ENCODE data around the gene DENND1A.
"Not testable (repeated sequence)": the region's sequence is repeated elsewhere in the genome, so short reads cannot be mapped to it uniquely, and the experiment has no call there.

DENND1A gene

DNA sequence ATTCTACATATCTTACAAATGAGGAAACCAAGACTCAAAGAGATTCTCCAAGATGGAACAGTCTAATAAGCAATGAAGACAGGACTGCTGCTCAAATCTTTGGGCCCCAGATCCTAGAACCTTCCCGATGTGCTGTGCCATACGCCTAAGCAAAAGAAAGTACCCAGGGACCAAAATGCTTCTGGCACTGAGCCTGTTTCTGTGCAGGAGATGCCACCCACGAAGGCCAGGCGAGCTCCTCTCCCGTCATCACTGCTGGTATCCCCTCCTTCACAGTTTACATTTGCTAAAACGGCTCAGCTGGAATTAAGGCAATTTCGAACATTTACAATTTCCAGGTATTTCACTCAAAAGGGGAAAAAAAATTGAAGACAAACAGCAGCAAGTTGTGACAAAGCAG is 277.5 kb downstream of the DENND1A start:
- ATAC-seq (no peak), DNase-seq (no peak)

DNA sequence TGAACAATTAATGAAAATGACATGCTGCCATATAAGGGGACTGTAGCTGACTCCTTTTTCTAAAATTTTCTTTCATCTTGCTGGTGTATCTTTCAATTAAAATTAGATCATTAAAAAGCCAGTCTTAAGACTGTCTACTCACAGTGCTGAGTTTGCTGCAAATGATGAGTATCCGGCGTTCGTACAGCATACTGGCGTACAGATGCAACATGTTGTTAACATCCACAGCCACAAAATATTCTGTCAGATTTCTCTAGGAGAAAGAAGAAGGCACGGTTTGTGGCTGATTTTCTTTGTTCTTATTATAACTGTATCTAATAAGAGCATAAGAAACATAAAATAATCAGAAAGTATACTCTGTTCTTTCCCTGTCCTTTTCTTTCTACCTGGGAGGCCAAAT is 278.1 kb downstream of the DENND1A start:
- no peak for ATAC-seq
- no peak for DNase-seq

DNA sequence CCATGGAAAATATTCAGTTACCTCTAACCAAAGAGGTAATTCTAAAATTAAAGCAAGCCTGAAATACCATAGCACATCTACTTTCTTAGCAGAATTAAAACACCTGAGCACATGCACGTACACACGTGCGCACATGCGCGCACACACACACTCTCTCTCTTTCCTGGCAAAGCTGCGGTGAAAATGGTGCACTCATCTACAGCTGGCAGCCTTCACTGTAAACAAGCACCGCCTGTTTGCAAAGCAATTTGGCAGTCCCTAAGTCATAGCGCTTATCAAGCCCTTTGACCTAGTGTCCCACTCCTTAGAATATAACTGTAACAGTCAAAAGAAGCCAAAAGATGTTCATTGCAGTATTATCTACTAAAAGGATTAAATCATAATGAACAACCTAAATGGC is 278.7 kb downstream of the DENND1A start:
- ATAC-seq (no peak), DNase-seq (no peak)

DNA sequence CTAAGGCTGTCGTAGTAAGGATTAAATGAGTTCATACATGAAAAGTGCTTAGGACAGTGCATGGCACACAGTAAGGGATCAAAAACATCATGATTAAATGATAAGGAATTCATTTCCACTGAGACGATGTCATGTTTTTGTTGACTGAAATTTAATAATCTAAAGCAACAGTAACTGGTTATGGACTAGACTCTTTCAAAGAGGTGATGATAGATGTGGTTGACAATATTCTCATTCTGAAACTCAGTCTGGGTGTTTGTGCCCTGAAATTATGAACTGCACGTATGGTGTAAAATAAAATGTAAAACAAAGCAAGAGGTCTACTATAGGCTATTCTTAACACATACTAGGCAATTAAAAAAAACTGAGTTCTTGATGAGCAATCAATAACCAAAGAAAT is 280.0 kb downstream of the DENND1A start:
- ATAC-seq (no peak), DNase-seq (no peak)

DNA sequence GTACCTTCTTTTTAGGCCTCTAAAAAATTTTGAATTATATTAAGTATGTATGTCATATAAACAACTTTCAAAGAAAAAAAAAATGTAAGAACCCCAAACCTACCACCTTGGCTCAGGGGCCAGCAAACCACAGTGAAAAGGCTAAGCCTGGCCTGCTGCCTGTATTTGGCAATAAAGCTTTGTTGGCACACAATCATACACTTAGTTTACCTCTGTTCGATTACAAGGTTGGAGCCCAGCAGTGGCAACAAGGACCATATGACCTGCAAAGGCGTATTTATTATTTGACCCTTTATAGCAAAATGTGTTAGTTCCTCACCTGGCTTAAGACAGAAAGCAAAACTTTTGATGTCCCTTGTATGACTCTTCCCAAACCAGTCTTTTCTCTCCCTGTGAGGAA is 282.8 kb downstream of the DENND1A start:
- ATAC-seq = no peak
- DNase-seq = no peak

DNA sequence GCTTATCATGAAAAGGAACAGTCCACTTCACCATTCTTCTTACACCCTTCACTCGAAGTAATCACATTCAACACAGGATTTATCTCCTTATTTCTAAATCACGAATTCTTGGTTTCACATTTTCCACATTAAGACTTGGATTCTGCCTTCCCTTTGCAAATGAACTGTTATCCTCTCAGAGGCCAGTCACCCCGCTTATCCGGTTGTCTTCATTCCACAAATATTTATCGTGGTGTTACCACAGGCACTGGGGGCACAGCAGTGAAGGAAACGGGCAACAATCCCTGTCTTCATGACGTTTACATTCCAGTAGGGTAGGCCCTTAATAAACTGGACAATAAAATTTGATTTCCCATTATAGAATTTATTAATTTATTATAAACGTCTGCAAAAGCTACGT is 284.2 kb downstream of the DENND1A start:
- DNase-seq (no peak), ATAC-seq (no peak)

DNA sequence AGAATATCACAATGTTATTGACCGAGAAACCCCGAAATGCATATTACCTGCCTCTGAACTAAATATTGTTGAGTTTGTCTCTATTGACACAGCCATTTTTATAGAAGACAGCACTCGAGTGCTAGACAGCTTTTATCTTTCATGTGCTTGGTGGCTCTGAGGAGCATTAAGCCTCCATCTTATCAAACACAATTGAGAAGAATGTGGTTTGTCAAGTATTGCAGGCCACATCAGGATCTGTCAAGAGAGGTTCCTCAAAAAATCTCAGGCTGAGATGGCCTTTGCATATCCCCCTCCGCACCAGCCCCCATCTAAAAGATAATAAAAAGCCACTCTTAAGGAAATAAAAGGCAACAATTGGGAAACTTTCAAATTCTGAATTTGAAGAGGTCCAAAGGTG is 284.8 kb downstream of the DENND1A start:
- DNase-seq = no peak
- no peak for ATAC-seq

DNA sequence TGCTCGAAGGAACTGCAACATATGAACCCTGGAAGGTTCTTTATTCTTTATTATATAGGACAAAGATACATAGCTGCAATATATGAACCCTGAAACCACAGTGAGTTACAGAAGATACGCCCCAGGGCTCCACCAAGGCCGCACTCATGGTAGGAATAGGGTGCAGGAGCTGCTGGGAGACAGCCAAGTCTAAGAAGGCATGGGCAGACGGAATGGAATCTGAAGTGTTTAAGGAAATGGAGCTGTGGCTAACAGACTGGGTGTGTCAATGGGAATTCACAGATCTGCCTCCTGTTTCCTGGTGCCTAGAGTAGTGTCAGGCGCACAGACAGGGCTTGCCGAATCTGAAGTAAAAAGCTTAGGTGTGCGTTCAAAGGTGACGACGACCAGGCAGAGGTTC is 286.4 kb downstream of the DENND1A start:
- ATAC-seq = no peak
- DNase-seq = no peak

DNA sequence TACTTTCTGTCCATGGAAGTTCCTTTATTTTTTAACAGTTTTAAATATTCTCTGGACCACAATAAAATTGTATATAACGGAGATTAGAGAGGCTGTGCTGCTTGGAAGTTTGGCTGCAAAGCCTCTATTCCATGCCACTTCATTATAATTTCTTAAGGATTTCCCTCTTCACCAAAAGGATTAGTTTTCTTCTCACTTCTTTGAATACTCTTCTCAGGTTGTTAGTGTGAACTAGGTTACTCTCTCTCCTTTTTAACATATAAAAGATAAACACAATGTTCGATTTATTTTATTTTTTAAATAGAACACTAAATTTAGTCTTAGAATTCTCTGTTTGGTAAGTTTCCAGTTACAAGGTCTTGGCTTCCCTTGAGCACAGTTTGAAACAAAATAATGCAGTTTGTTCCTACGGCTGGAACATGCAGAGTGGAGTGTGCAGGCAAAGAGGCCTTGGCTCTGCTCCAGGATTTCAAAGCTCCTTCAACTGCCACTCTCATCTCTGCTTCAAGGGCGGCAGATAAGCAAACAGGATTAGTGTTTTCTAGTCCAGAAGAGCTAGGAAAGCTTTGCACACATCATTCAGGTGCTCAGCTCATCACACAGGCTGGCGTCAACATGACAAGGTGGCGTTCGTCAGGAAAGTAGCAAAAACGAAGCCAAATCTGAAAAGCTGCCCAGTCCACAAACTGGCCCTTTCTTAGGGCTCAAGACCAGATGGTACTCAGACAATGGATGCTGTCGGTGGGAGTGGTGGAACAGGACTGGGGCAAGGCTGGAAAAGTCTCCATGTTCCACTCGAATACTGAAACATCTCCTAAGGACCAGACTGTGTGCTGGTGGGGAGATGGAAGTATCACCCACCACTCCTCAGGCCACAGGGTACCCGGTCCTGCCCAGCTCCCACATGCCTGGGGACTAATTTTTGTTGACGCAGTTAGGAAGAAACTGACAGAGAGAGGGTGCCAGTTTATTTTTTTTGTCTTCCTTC is 287.3 kb downstream of the DENND1A start:
- DNase-seq = no peak
- no peak for ATAC-seq

DNA sequence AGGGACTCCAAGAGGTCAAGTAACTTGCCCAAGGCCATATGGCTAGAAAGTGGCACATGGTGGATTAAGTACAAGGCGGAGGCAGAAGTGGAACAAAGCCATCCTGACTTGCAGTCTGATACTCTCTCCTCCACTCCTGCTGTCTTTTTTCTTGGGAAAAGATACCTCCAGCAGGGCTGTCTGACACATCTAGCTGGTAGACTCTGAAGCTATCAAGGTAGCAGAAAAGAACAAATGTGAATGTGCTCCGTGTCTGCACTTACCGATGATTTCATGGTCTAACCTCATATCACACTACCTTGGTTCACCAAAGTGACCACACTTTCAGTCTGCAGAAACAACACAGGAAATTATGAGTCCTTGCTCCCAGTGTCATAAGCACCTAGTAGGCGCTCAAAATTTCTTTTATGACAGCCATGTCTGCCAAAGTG is 289.1 kb downstream of the DENND1A start:
- peak; percentile 91 for ATAC-seq
- peak; percentile 13 for DNase-seq

DNA sequence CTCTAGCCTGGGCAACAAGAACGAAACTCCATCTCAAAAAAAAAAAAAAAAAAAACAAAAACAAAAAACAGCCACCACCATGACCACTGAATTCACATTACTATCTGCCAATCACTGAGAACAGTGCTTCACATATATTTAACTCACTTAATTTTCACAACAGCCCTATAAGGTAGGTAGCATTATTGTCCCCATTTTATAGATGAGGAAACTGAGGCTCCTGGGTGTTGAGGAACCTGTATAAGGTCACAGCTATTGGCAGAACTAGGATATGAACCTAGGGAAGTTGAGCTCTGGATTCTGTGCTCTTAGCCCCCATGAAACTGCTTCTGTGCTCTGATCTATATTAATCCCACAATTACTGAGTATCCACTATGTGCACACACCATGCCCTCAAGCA is 290.2 kb downstream of the DENND1A start:
- DNase-seq = no peak
- no peak for ATAC-seq

DNA sequence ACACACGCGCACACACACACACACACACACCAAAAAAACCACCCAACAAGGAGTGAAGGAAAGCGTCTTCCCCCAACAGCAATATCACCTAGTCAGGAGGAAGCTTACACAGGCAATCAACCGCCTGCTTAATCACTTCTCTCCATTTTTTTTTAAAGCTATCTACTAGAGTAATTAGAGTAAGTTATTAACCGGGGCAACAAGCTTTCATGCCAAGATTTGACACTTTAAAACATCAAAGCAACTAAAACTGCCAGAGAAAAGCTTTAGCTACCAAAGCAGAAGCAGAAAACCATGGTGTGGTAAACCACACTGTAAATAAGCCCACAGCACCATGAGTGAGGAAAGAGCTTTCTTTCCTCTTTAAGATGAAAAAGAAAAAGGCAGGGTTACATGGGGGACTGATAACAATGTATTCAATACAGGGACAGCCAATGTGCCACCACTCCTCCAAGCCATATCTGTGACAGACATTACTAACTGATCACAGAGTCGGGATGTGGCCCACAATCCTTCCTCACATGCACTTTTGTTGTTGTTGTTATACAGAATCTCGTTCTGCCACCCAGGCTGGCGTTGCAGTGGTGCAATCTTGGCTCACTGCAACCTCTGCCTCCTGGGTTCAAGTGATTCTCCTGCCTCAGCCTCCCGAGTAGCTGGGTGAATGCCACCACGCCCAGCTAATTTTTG is 291.8 kb downstream of the DENND1A start:
- peak; percentile 11 for DNase-seq

DNA sequence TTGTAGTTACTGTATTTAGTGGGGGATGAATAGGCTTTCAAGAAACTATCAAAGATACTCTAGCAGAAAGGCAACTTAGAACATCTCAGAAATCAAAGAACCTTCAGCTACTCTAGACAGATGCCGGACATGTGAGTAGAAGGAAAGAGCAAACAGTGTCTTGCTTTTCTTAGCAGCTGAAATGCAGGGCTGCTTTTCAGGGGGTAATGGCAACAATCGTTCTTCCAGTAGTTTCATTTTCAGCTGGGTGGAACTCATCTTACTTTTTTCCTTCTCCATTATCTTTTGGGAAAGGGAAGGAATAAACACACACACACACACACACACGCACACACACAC is 292.4 kb downstream of the DENND1A start:
- no peak for DNase-seq
- no peak for ATAC-seq

More for the DNA sequence above, 291.8 kb downstream of the DENND1A start:
- ATAC-seq = peak; percentile 48

DNA sequence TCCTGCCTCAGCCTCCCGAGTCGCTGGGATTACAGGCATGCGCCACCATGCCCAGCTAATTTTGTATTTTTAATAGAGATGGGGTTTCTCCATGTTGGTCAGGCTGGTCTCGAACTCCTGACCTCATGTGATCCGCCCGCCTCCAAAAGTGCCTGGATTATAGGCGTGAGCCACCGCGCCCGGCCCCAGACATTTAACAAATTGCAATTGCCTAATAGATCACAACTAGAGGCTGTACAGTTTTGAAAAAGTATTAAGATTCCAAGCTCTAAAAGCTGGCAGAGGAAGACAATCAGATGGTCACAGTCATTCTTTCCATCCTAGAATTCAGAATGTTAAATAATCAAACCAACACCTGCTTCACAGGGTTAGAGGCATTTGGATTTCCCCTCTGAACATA is 293.1 kb downstream of the DENND1A start:
- DNase-seq, ATAC-seq: not testable (repeated sequence)

DNA sequence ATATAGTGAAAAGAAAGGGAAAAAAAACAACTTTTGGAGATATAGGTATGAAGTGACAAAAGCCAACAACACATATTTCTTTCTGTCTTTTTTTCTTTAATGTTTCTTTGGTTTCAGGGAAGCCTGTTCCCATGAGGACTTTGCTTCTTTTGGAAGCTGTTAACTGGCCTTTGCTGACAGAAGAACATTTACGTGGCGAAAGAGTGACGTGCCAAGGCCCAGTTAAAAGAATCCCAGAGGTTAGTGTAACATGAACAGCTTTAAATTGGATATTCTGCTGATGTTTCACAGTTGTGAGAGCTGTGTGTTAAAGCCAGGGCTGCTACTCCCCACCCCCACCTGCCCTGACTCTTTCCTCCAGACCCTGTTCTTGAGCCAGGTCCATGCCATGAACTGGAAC is 298.1 kb downstream of the DENND1A start:
- DNase-seq (no peak), ATAC-seq (no peak)

DNA sequence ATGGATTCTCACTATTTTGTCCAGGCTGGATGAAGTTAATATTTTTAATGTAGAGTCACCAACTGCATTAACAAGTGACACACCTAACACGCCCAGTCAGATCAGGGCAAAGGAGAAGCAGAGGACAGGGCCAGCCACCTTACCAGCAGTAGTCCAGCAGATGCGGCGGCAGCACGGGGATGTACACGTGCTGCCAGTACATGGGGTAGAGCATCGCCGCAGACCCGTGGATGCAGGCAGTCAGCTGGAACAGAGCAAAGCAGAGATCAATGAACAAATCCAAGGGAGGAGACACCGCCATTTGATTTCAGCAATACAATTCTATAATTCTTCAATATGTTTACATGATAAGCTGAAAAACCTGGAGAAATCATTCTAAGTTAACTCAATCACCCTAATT is 299.7 kb downstream of the DENND1A start:
- ATAC-seq = no peak
- no peak for DNase-seq

DNA sequence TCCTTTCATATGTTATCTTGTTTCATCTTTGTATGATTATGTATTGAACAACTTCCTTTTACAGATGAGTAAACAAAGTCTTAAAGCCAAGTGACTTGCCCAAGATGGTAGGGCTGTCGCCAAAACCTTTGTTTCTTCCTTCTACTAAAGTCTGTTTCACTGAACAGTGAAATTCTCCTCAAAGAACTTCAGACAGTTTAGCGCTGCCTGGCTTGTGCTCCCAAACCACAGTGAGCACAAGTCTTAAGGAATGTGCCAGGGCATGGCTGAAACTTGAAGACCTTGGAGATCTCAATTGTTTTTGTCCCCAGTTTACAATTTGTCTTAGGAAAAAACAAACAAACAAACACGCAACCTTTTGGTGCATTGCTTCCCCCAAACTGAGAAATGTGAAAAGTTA is 300.4 kb downstream of the DENND1A start:
- ATAC-seq = no peak
- DNase-seq = no peak

DNA sequence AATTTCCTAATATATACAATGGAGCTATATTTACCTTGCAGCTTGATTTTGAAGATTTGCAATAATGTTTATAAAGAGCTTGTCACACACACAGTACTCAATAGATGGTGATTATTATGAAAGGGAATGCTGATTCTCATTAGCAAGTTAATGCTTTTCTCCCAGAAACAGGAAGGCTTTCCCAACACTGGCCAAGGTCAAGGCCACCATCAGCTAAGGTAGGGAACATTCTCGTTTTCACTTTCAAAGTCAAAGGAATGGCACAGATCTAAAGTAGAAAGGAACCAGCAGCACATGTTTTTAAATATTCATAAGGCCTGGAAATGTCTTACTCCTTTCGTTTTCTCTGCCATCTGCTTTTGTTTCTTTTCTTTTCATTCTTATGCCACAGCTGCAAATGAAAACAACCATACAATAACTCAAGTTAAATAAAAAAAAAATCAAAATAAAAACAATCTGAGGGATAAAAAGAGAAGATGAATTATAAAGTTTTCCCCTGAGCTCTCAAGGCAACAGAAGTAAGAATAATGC is 307.1 kb downstream of the DENND1A start:
- DNase-seq (no peak), ATAC-seq (no peak)

DNA sequence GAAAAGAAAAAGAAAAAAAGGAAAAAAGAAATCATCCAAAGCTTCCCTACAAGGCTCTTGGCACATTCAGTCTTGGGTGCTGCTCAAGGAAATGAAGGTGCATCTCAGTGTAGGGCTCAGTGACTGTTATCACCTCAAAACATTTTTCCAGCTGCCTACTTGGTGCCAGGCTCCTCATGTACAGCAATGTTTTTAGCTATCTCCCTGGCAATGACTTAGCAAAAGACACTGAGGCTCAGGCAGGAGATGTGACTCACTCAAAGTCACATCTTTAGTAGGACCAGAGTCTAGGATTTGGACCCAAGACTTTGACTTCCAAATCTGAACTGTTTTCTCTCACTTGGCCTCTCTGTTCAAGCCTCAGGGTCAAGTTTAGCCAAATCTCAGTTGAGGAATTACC is 309.7 kb downstream of the DENND1A start:
- no peak for ATAC-seq
- no peak for DNase-seq

DNA sequence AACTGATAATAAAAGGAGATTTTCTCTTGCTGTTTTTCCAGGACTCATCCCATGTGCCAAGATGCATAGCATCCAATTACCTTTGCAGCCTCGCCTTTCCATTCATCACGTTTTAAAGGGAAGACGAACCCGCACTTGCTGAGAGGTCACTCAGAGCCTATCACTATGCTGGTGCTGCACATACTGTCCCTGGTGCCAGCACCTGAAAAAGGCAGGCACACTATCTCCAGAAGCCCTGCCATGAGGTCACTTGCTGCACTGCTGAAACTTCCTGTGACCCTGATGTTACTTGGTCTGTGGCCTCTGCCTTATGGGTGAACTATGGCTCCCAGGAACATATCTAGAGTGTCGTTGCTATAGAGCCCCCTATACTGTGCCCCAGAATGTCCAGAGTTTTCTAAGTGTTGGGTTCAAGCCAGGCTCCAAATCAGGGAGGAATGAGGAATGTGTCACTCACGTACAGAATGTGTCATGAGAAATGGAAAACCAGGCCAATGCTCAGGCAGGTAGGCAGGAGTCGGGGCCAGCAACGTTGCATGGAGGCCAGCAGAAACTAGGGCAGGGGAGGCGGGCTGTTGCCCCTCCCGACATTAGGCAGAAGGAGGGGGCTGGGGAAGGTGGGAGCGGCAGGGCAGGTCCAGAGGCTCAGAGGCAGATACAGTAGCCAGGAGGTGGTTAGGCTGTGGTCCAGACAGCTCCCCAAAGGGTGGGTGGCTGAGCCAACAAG is 311.8 kb downstream of the DENND1A start:
- ATAC-seq = no peak

DNA sequence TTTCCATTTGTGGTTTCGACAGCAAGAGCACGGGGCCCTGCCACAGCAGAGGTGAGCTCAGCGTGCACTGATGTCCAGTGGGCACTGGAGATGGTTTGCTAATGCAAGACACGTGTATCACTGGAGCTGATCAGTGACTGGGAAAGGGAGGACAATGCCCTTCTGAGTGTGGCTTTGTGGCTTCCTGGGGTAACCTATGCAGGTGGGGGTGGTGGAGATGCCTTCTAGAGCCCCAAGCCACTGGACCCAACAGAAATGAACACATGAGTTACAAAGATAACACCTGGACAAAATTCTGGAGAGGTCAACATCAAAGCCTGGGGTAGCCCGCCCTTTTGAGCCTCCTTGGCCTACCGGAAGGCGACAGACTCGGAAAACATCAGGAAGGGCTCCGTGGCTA is 312.6 kb downstream of the DENND1A start:
- ATAC-seq (no peak), DNase-seq (no peak)

More for the DNA sequence above, 311.8 kb downstream of the DENND1A start:
- DNase-seq = no peak

DNA sequence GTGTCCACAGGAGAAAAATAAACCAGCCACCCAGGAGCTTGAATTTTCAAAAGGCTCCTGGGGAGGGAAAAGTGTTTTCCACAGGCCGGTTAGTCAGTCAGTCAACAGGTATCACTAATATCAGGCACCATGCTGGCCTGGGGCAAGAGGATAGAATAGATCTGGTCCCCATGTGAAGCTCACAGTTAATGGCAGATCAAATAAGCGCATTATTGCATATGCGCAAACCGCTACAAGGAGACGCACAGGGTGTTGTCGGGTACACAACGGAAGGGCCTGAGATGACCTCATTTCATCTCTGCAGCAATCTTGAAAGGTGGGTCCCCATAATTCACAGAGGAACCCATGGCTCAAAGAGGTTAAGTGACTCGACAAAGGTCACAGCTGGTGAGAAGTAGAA is 313.2 kb downstream of the DENND1A start:
- DNase-seq (no peak), ATAC-seq (no peak)

DNA sequence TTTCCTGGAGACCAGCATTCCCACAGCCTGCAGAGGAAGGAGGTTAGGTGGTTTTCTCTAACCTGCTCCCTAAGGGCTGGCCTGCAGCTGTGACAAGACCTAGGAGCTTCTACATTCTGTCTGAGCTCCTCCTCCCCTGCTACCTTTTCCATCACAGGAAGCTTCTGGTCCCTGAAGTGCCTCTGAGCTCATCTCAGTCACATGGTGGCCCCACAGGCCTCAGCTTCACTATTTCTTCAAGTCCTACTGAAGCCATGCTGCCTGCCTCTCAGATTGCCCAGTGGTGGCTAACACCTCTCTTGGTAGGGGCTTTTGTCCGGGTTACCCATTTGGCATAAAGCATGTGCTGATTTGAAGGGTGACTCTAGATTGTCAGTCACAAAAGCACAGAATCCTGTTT is 314.5 kb downstream of the DENND1A start:
- DNase-seq = no peak
- peak; percentile 52 for ATAC-seq
